HEK293 (cell line): ENCODE measurements around the gene DNAAF8.

Experiments used
- FEZF1 ChIP-seq: fragments of 450-650 bp; formaldehyde crosslinking; IDR thresholded peaks from 2 replicates; pipeline ENCODE4 v1.5.1; 2016; ENCODE audit warnings: missing biosample characterization, missing genetic modification characterization
- GLIS2 ChIP-seq: fragments of 450-650 bp; formaldehyde crosslinking; IDR thresholded peaks from 2 replicates; pipeline ENCODE4 v1.5.1; 2016; ENCODE audit warnings: missing biosample characterization, missing genetic modification characterization
- KLF16 ChIP-seq: fragments of 450-650 bp; formaldehyde crosslinking; IDR thresholded peaks from 2 replicates; pipeline ENCODE4 v1.5.1; 2017; ENCODE audit warnings: missing biosample characterization, missing genetic modification characterization
- OSR2 ChIP-seq: fragments of 450-650 bp; formaldehyde crosslinking; IDR thresholded peaks from 2 replicates; pipeline ENCODE4 v1.5.1; 2016; ENCODE audit warnings: missing biosample characterization, missing genetic modification characterization
- PRDM1 ChIP-seq: fragments of 450-650 bp; formaldehyde crosslinking; IDR thresholded peaks from 2 replicates; pipeline ENCODE4; 2016; ENCODE audit warnings: missing biosample characterization, missing genetic modification characterization
- TRIM28 ChIP-seq: IDR thresholded peaks from 2 replicates; pipeline ENCODE4 v1.6.1; 2011; ENCODE audit warnings: low read length, control low read depth, borderline replicate concordance
- YY1 ChIP-seq: fragments of 450-650 bp; formaldehyde crosslinking; IDR thresholded peaks from 2 replicates; pipeline ENCODE4 v1.5.1; 2018; ENCODE audit warnings: missing biosample characterization, missing genetic modification characterization
- ZBTB48 ChIP-seq: fragments of 450-650 bp; formaldehyde crosslinking; IDR thresholded peaks from 2 replicates; pipeline ENCODE4 v1.5.1; 2016; ENCODE audit warnings: missing biosample characterization, missing genetic modification characterization
- ZFHX2 ChIP-seq: fragments of 450-650 bp; formaldehyde crosslinking; conservative IDR thresholded peaks from 2 replicates; pipeline ENCODE4 v1.5.1; 2016; ENCODE audit warnings: missing biosample characterization, missing genetic modification characterization
- ZNF132 ChIP-seq: fragments of 450-650 bp; formaldehyde crosslinking; IDR thresholded peaks from 2 replicates; pipeline ENCODE4 v1.5.1; 2017; ENCODE audit warnings: missing biosample characterization, missing genetic modification characterization, borderline replicate concordance
- ZNF16 ChIP-seq: fragments of 450-650 bp; formaldehyde crosslinking; IDR thresholded peaks from 2 replicates; pipeline ENCODE4 v1.5.1; 2016; ENCODE audit warnings: low read depth, missing biosample characterization, missing genetic modification characterization
- ZNF174 ChIP-seq: fragments of 450-650 bp; formaldehyde crosslinking; IDR thresholded peaks from 2 replicates; pipeline ENCODE4 v1.5.0; 2017; ENCODE audit warnings: missing biosample characterization, mild to moderate bottlenecking, missing genetic modification characterization
- ZNF239 ChIP-seq: fragments of 450-650 bp; formaldehyde crosslinking; IDR thresholded peaks from 2 replicates; pipeline ENCODE4 v1.5.1; 2016; ENCODE audit warnings: missing biosample characterization, missing genetic modification characterization
- ZNF292 ChIP-seq: fragments of 450-650 bp; formaldehyde crosslinking; IDR thresholded peaks from 2 replicates; pipeline ENCODE4 v1.5.1; 2016; ENCODE audit warnings: low read depth, missing biosample characterization, missing genetic modification characterization, borderline replicate concordance
- ZNF350 ChIP-seq: fragments of 450-650 bp; formaldehyde crosslinking; IDR thresholded peaks from 2 replicates; pipeline ENCODE4 v1.5.0; 2017; ENCODE audit warnings: missing biosample characterization, mild to moderate bottlenecking, missing genetic modification characterization
- ZNF501 ChIP-seq: fragments of 450-650 bp; formaldehyde crosslinking; IDR thresholded peaks from 2 replicates; pipeline ENCODE4 v1.5.1; 2016; ENCODE audit warnings: missing biosample characterization, missing genetic modification characterization
- ZNF548 ChIP-seq: fragments of 450-650 bp; formaldehyde crosslinking; IDR thresholded peaks from 2 replicates; pipeline ENCODE4 v1.5.1; 2016; ENCODE audit warnings: missing biosample characterization, missing genetic modification characterization
- ZNF555 ChIP-seq: fragments of 450-650 bp; formaldehyde crosslinking; conservative IDR thresholded peaks from 2 replicates; pipeline ENCODE4 v1.5.1; 2017; ENCODE audit warnings: missing biosample characterization, mild to moderate bottlenecking, missing genetic modification characterization, inconsistent platforms
- ZNF670 ChIP-seq: fragments of 450-650 bp; formaldehyde crosslinking; IDR thresholded peaks from 2 replicates; pipeline ENCODE4 v1.5.1; 2016; ENCODE audit warnings: missing biosample characterization, missing genetic modification characterization, low read depth
- ZNF677 ChIP-seq: fragments of 450-650 bp; IDR thresholded peaks from 2 replicates; pipeline ENCODE4 v1.5.0; 2018; ENCODE audit warnings: missing biosample characterization, mild to moderate bottlenecking, missing genetic modification characterization, moderate library complexity
- ZXDB ChIP-seq: fragments of 450-650 bp; formaldehyde crosslinking; IDR thresholded peaks from 2 replicates; pipeline ENCODE4 v1.5.1; 2016; ENCODE audit warnings: missing biosample characterization, missing genetic modification characterization
- TF ChIP-seq, protein P1 (sequence below): IDR thresholded peaks from 2 replicates; pipeline ENCODE4 v1.6.1; 2011; ENCODE audit warnings: mild to moderate bottlenecking, low read depth, low read length, borderline replicate concordance
- TF ChIP-seq, protein P2 (sequence below): fragments of 450-650 bp; formaldehyde crosslinking; IDR thresholded peaks from 2 replicates; pipeline ENCODE4 v1.5.1; 2017; ENCODE audit warnings: missing biosample characterization, mild to moderate bottlenecking, missing genetic modification characterization, moderate library complexity
- TF ChIP-seq, protein P3 (sequence below): fragments of 450-650 bp; formaldehyde crosslinking; IDR thresholded peaks from 2 replicates; pipeline ENCODE4; 2016; ENCODE audit warnings: missing biosample characterization, missing genetic modification characterization
- TF ChIP-seq, protein P4 (sequence below): fragments of 450-650 bp; formaldehyde crosslinking; IDR thresholded peaks from 2 replicates; pipeline ENCODE4 v1.5.1; 2016; ENCODE audit warnings: missing biosample characterization, missing genetic modification characterization, borderline replicate concordance
- TF ChIP-seq, protein P5 (sequence below): fragments of 450-650 bp; formaldehyde crosslinking; IDR thresholded peaks from 2 replicates; pipeline ENCODE4 v1.5.1; 2016; ENCODE audit warnings: missing biosample characterization, missing genetic modification characterization
- TF ChIP-seq, protein P6 (sequence below): fragments of 450-650 bp; formaldehyde crosslinking; IDR thresholded peaks from 2 replicates; pipeline ENCODE4 v1.5.1; 2016; ENCODE audit warnings: missing biosample characterization, missing genetic modification characterization
- TF ChIP-seq, protein P7 (sequence below): fragments of 450-650 bp; formaldehyde crosslinking; conservative IDR thresholded peaks from 2 replicates; pipeline ENCODE4 v1.5.1; 2016; ENCODE audit warnings: low read depth, missing biosample characterization, missing genetic modification characterization

DNAAF8 gene

DNA sequence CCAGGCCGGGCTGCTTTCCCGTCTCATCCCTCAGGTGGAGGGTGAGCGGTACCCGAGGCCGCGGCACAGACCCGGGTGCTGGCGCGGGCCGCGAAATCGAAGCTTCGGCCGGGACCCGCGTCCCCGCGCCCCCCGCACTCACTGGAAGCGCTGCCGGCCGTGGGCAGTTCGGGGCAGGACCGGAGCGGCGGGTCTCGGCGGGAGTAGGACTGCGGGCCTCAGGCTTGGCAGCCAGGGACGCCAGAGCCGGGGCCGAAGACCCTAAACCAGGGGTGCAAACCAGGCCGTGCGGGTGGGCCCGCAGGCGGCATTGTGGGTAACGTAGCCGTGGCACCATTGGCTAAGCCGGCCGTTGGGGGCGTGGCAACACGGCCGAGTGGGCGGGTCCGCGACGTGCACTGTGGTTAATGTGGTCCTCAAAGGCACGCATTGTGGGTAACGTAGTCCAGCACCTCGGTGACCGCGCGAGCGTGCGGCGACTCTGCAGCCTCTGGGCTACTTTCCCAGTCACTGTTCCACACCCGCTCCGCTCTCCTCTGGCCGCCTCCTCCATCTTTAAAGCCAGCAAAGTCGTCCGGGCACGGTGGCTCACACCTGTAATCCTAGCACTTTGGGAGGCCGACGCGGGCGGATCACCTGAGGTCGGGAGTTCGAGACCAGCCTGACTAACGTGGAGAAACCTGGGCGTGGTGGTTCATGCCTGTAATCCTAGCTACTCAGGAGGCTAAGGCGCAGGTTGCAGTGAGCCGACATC lies 32.7 kb downstream of the DNAAF8 start, which contains the start of gene ZNF500 (continued):
- TF ChIP-seq FEZF1 (tag by site-specific recombination) (no peak), ZFHX2 (tag by site-specific recombination) (peak; percentile 88), ZNF239 (tag by site-specific recombination) (no peak), ZNF555 (tag by site-specific recombination) (no peak), ZXDB (tag by site-specific recombination) (peak; percentile 89), KLF16 (tag by site-specific recombination) (peak; percentile 84), ZNF670 (tag by site-specific recombination) (no peak), PRDM1 (tag by site-specific recombination) (no peak), OSR2 (tag by site-specific recombination) (no peak), ZNF292 (tag by site-specific recombination) (no peak), YY1 (tag by site-specific recombination) (no peak; the same call in none of the 2 replicates), ZNF548 (tag by site-specific recombination) (no peak), ZNF132 (tag by site-specific recombination) (no peak), ZNF677 (tag by site-specific recombination) (no peak), ZNF501 (tag by site-specific recombination) (0 out of 2 replicates have a peak, but pooled peaks have one; percentile 16), ZNF350 (tag by site-specific recombination) (no peak), TRIM28 (no peak), ZBTB48 (tag by site-specific recombination) (peak; percentile 81), ZNF174 (tag by site-specific recombination) (no peak), GLIS2 (tag by site-specific recombination) (peak; percentile 92), ZNF16 (tag by site-specific recombination) (no peak)
- TF ChIP-seq, protein P1, sequence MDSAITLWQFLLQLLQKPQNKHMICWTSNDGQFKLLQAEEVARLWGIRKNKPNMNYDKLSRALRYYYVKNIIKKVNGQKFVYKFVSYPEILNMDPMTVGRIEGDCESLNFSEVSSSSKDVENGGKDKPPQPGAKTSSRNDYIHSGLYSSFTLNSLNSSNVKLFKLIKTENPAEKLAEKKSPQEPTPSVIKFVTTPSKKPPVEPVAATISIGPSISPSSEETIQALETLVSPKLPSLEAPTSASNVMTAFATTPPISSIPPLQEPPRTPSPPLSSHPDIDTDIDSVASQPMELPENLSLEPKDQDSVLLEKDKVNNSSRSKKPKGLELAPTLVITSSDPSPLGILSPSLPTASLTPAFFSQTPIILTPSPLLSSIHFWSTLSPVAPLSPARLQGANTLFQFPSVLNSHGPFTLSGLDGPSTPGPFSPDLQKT: no peak
- TF ChIP-seq, protein P2, sequence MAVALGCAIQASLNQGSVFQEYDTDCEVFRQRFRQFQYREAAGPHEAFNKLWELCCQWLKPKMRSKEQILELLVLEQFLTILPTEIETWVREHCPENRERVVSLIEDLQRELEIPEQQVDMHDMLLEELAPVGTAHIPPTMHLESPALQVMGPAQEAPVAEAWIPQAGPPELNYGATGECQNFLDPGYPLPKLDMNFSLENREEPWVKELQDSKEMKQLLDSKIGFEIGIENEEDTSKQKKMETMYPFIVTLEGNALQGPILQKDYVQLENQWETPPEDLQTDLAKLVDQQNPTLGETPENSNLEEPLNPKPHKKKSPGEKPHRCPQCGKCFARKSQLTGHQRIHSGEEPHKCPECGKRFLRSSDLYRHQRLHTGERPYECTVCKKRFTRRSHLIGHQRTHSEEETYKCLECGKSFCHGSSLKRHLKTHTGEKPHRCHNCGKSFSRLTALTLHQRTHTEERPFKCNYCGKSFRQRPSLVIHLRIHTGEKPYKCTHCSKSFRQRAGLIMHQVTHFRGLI: no peak
- TF ChIP-seq, protein P3, sequence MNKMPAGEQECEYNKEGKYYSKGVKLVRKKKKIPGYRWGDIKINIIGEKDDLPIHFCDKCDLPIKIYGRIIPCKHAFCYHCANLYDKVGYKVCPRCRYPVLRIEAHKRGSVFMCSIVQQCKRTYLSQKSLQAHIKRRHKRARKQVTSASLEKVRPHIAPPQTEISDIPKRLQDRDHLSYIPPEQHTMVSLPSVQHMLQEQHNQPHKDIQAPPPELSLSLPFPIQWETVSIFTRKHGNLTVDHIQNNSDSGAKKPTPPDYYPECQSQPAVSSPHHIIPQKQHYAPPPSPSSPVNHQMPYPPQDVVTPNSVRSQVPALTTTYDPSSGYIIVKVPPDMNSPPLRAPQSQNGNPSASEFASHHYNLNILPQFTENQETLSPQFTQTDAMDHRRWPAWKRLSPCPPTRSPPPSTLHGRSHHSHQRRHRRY (tag by site-specific recombination): no peak
- TF ChIP-seq, protein P4, sequence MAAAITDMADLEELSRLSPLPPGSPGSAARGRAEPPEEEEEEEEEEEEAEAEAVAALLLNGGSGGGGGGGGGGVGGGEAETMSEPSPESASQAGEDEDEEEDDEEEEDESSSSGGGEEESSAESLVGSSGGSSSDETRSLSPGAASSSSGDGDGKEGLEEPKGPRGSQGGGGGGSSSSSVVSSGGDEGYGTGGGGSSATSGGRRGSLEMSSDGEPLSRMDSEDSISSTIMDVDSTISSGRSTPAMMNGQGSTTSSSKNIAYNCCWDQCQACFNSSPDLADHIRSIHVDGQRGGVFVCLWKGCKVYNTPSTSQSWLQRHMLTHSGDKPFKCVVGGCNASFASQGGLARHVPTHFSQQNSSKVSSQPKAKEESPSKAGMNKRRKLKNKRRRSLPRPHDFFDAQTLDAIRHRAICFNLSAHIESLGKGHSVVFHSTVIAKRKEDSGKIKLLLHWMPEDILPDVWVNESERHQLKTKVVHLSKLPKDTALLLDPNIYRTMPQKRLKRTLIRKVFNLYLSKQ (tag by site-specific recombination): no peak
- TF ChIP-seq, protein P5, sequence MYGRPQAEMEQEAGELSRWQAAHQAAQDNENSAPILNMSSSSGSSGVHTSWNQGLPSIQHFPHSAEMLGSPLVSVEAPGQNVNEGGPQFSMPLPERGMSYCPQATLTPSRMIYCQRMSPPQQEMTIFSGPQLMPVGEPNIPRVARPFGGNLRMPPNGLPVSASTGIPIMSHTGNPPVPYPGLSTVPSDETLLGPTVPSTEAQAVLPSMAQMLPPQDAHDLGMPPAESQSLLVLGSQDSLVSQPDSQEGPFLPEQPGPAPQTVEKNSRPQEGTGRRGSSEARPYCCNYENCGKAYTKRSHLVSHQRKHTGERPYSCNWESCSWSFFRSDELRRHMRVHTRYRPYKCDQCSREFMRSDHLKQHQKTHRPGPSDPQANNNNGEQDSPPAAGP (tag by site-specific recombination): peak; percentile 46; the same call in 1 of the 2 replicates
- TF ChIP-seq, protein P6, sequence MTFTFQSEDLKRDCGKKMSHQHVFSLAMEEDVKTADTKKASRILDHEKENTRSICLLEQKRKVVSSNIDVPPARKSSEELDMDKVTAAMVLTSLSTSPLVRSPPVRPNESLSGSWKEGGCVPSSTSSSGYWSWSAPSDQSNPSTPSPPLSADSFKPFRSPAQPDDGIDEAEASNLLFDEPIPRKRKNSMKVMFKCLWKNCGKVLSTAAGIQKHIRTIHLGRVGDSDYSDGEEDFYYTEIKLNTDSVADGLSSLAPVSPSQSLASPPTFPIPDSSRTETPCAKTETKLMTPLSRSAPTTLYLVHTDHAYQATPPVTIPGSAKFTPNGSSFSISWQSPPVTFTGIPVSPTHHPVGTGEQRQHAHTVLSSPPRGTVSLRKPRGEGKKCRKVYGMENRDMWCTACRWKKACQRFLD (tag by site-specific recombination): no peak
- TF ChIP-seq, protein P7, sequence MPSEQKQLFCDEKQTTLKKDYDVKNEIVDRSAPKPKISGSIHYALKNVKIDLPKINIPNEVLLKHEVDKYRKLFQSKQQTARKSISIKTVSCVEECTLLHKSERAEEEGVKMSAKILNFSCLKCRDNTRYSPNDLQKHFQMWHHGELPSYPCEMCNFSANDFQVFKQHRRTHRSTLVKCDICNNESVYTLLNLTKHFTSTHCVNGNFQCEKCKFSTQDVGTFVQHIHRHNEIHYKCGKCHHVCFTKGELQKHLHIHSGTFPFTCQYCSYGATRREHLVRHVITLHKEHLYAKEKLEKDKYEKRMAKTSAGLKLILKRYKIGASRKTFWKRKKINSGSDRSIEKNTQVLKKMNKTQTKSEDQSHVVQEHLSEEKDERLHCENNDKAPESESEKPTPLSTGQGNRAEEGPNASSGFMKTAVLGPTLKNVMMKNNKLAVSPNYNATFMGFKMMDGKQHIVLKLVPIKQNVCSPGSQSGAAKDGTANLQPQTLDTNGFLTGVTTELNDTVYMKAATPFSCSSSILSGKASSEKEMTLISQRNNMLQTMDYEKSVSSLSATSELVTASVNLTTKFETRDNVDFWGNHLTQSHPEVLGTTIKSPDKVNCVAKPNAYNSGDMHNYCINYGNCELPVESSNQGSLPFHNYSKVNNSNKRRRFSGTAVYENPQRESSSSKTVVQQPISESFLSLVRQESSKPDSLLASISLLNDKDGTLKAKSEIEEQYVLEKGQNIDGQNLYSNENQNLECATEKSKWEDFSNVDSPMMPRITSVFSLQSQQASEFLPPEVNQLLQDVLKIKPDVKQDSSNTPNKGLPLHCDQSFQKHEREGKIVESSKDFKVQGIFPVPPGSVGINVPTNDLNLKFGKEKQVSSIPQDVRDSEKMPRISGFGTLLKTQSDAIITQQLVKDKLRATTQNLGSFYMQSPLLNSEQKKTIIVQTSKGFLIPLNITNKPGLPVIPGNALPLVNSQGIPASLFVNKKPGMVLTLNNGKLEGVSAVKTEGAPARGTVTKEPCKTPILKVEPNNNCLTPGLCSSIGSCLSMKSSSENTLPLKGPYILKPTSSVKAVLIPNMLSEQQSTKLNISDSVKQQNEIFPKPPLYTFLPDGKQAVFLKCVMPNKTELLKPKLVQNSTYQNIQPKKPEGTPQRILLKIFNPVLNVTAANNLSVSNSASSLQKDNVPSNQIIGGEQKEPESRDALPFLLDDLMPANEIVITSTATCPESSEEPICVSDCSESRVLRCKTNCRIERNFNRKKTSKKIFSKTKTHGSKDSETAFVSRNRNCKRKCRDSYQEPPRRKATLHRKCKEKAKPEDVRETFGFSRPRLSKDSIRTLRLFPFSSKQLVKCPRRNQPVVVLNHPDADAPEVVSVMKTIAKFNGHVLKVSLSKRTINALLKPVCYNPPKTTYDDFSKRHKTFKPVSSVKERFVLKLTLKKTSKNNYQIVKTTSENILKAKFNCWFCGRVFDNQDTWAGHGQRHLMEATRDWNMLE (tag by site-specific recombination): no peak
